HG02763 (cell line): ENCODE results near the gene HLA-DRA.

ENCODE experiments used
- ATAC-seq: cut with Tn5 transposase; IDR thresholded peaks from one replicate; pipeline ENCODE4 v1.9.1; 2021; ENCODE audit warnings: mild to moderate bottlenecking, moderate library complexity; ENCODE audit not compliant: unreplicated experiment

The HLA-DRA gene

DNA sequence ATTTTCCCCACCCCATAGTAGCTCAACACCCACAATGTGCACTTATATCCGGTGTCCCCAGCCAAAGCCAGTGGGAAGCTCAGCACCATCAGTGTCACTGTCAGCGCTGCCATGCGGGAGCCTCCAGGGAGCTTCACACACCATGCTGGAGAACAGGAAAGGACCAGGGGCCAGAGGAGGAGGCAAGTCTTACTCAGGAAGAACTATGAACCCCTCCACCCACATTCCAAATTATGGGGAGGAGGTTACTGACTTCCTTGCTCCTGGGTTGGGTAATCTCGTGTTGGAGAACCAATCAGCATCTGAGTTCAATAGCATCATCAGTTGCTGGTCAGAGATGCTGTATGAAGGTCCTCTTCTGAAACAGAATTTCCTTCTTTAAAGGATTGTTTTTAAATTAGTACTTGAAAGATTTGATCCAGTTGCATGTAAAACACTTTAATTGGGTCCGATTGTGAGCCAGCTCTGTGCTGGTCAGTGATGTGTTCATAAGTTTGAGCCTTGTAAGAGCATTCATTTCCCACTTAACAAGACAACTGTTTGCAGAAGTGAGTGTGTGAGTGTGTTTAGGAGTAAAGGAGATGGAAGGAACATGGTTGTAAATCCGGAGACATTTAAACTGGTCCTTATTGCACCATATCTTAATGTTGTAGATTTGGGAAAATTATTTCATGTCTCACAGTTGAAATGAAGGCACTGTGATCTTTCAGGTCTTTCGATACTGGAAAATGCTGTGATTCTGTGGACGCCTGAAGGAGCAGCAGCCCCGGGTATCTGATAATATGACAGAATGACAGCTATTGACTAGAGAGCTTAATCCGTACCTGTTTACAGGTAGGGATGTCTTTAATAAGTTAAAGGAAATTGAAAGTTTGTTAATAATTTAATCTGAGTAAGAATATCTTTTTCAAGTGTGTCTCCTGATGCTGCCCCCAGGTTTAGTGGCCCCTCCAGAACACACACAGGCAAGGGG is 34.0 kb downstream of the HLA-DRA start:
- ATAC-seq: peak; percentile 99

DNA sequence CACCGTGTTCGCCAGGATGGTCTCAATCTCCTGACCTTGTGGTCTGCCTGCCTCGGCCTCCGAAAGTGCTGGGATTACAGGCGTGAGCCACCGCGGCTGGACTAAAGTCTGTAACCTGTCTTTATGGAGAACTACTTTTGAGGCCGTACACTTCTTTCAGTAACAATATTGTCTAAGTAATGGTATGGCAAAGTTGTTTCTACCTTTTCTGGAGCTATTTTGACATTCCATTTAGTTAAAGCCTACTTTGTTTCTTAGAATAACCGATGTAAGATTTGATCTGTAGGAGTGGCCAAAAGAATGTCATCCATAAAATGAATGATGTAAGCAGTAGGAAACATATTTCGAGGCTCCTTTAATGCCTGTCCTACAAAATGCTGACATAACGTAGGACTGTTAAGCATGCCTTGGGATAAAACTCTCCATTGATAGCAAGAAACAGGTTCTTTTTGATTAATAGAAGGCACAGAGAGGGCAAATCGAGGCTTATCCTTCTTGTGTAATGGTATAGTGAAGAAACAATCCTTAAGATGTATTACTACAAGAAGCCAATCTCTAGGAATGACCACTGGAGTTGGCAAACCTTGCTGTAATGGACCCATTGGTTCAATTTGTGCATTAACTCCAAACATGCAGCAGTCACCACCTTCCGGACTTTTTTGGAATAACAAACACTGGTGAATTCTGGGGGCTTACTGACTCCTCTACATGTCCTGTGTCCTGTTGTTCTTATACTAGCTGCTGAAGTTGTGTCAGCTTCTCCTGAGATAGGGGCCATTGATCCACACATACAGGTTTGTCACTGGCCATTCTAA is 35.9 kb downstream of the HLA-DRA start:
- no peak for ATAC-seq

- ATAC-seq: no peak
Measured at GRCh38 chr6:32483968-32484613, 44.4 kb downstream of the HLA-DRA start.

DNA sequence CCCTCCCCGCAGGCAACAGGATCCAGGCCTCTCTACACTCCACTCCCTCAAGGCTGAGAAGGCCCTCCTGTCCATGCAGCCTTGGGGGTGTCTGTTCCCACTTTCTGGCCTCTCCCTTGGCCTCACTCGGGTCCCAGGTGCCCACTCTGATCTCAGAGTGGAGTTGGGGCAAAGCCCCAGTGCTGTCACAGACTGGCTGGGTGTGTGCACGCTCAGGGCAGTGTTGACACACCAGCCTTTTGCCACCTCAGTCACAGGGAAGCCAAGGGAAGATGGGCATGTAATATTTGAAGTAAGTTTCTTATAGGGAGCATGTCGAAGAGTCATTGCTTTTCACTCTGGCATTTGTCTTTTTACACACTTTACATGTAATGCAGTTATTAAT is 44.9 kb downstream of the HLA-DRA start:
- no peak for ATAC-seq

DNA sequence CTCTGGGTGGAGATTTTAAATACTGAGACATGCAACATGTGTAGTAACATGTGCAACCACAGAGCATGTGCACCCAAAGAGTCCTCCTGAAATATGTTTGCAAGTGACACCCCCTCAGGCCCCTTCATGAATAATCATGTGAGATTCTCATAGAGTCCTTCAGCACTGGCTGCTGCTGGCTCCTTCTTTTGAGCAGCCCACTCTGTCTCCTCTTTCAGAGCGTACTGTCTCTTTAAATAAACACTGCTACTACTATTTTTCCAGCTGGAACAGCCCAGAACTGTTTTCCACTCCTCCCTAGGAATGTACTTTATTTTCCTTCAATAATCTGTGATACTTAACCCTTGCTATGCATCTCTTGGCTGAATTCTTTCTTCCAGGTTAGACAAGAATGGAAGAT is 48.4 kb downstream of the HLA-DRA start:
- ATAC-seq: no peak

- ATAC-seq: no peak
Measured at GRCh38 chr6:32491700-32492099, 52.0 kb downstream of the HLA-DRA start.

DNA sequence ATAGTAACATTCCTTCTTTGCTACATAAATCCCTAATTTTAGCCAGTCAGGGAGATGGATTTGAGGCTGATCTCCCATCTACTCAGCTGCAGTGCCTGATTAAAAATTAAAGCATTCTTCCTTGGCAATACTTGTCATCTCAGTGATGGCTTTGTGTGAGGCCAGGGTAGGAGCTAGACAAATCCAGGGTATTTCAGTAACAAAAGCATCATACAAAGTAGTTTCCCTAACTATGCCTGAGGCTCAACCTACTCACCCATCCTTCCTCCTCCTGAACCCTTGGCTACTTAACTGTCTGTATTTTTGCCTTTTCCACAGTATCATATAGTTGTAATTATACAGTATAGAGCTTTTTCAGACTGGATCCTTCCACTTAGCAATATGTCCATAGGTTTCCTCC is 52.7 kb downstream of the HLA-DRA start:
- ATAC-seq: no peak
